Fibroblast of lung (primary cell): Measurements from ENCODE around the gene TIAM2. TPM values are rescaled to one million over a fixed set of nuclear protein-coding genes. Genes with fewer than 3 reads are reported as not detected.
"Not testable (repeated sequence)": the region's sequence is repeated elsewhere in the genome, so short reads cannot be mapped to it uniquely, and the experiment has no call there.

ENCODE experiments used
- DNase-seq, 2 donors: peaks; one replicate each; pipeline versions ENCODE4 v3.0.0 to v3.0.0-alpha.2; 2010; ENCODE audit warnings: low read depth in 2 of 2
- H2AFZ ChIP-seq: 2 replicates; pipeline ENCODE4 v1.5.1; 2012; ENCODE audit warnings: low read length, control low read depth, inconsistent platforms
- H3K27ac ChIP-seq: 2 replicates; pipeline ENCODE4 v1.5.1; 2011; ENCODE audit warnings: low read length, control low read depth; ENCODE audit not compliant: insufficient read depth
- H3K27me3 ChIP-seq: 2 replicates; pipeline ENCODE4 v1.5.1; 2011; ENCODE audit warnings: mild to moderate bottlenecking, low read length; ENCODE audit not compliant: control insufficient read depth, insufficient read depth
- H3K36me3 ChIP-seq: 2 replicates; pipeline ENCODE4 v1.5.1; 2011; ENCODE audit warnings: low read length; ENCODE audit not compliant: control insufficient read depth, insufficient read depth
- H3K4me1 ChIP-seq: 2 replicates; pipeline ENCODE4 v1.5.1; 2011; ENCODE audit warnings: low read length; ENCODE audit not compliant: control insufficient read depth, insufficient read depth; ENCODE audit errors: extremely low read depth
- H3K4me2 ChIP-seq: 2 replicates; pipeline ENCODE4 v1.5.1; 2011; ENCODE audit warnings: low read length, control low read depth; ENCODE audit not compliant: insufficient read depth; ENCODE audit errors: extremely low read depth
- H3K4me3 ChIP-seq, 4 experiments: fragments of 200-600 bp in 1 of 4; sonication (generic) in 1 of 4; replicated peaks in 1 of 4; 2 replicates each; pipeline ENCODE4 v1.5.1; 2011 to 2016; ENCODE audit warnings: low read length in 4 of 4, low read depth in 3 of 4, mild to moderate bottlenecking in 3 of 4, control low read depth in 2 of 4, inconsistent platforms in 1 of 4, mixed read lengths in 1 of 4; ENCODE audit not compliant: insufficient read depth in 1 of 4; ENCODE audit errors: control extremely low read depth in 1 of 4
- H3K79me2 ChIP-seq: 2 replicates; pipeline ENCODE4 v1.5.1; 2012; ENCODE audit warnings: mild to moderate bottlenecking, low read length, inconsistent platforms; ENCODE audit not compliant: control insufficient read depth, insufficient read depth
- H3K9ac ChIP-seq: 2 replicates; pipeline ENCODE4 v1.5.1; 2011; ENCODE audit warnings: mild to moderate bottlenecking, low read length, control low read depth; ENCODE audit not compliant: insufficient read depth
- H3K9me3 ChIP-seq: 2 replicates; pipeline ENCODE4 v1.5.1; 2012; ENCODE audit warnings: low read depth, low read length; ENCODE audit not compliant: control insufficient read depth, insufficient read depth
- H4K20me1 ChIP-seq: 2 replicates; pipeline ENCODE4 v1.5.1; 2011; ENCODE audit warnings: low read length; ENCODE audit not compliant: control insufficient read depth, insufficient read depth; ENCODE audit errors: extremely low read depth
- CTCF ChIP-seq, 2 donors: IDR thresholded peaks in 1 of 2; conservative IDR thresholded peaks in 1 of 2; 1 replicate in 1 of 2; 2 replicates in 1 of 2; pipeline ENCODE4 v1.5.1; 2011 to 2012; ENCODE audit warnings: low read length in 2 of 2, control low read depth in 1 of 2, inconsistent platforms in 1 of 2, low read depth in 1 of 2, mild to moderate bottlenecking in 1 of 2
- EZH2 ChIP-seq: IDR thresholded peaks from 2 replicates; pipeline ENCODE4 v1.5.1; 2012; ENCODE audit warnings: low read length, control low read depth, mild to moderate bottlenecking; ENCODE audit errors: missing control alignments
- polyA plus RNA-seq, 2 donors: library from polyadenylated mRNA; depleted of rRNA in 1 of 2; stranded (reverse) in 1 of 2; unstranded in 1 of 2; fragments of >200 nt; gene quantifications; 2 replicates each; pipeline ENCODE4 v1.2.1, GENCODE V29; 2011 to 2012; ENCODE audit warnings: missing spikeins in 1 of 2
- total RNA-seq: library from RNA; depleted of rRNA; stranded (reverse); fragments of >200 nt; gene quantifications from 2 replicates; pipeline ENCODE4 v1.2.1, GENCODE V29; 2014

Gene TIAM2
- total and polyA plus RNA-seq, 2 donors (not counting 1 experiment from before 2014, with no cell fraction given), result 6.2 to 11.2 TPM

- Histone ChIP-seq H3K4me2 (no peak overlapping the region), H3K27me3 (no peaks in the 10 kb centered on the region), H3K27ac (no peak overlapping the region), H3K79me2 (no peaks in the 10 kb centered on the region), H3K4me3 (no peak overlapping the region), H3K9ac (no peak overlapping the region), H3K4me1 (peaks cover 8% of the 10 kb centered on the region), H3K36me3 (no peaks in the 10 kb centered on the region), H2AFZ (no peak overlapping the region), H3K9me3 (no peaks in the 10 kb centered on the region), H4K20me1 (no peaks in the 10 kb centered on the region)
- TF ChIP-seq CTCF (conservative IDR thresholded peaks at IDR 0.05 in 1 of 2, IDR thresholded peaks at IDR 0.05 in 1 of 2; ENCODE audit: low read depth in 1 of 2, low read length in 2 of 2) (no peak), EZH2 (no peak)
- no peak for DNase-seq
Measured at GRCh38 chr6:155183095-155183494, 188.0 kb downstream of the TIAM2 start.

DNA sequence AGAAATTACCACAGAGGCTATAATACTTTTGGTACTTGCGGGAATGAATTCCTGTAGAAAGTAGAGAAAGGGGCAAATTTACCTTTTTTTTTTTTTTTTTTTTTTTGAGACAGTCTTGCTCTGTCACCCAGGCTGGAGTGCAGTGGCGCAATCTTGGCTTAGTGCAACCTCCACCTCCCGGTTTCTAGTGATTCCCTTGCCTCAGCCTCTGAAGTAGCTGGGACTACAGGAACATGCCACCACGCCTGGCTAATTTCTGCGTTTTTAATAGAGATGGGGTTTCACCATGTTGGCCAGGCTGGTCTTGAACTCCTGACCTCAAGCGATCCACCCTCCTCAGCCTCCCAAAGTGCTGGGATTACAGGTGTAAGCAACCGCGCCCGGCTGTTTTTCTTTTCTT lies 189.9 kb downstream of the TIAM2 start:
- not testable (repeated sequence) for H3K9me3 ChIP-seq, H3K4me2 ChIP-seq, H2AFZ ChIP-seq, DNase-seq, H3K9ac ChIP-seq, H3K4me3 ChIP-seq, H3K79me2 ChIP-seq, H3K27ac ChIP-seq, H3K27me3 ChIP-seq, H4K20me1 ChIP-seq, H3K36me3 ChIP-seq
- H3K4me1 ChIP-seq, result peaks cover 20% of the 10 kb centered on the region

- no peaks in the 10 kb centered on the region for H3K27me3 ChIP-seq
- no peak overlapping the region for H3K27ac ChIP-seq
- H3K9ac ChIP-seq, result no peak overlapping the region
- H3K4me3 ChIP-seq, result no peak overlapping the region
- no peaks in the 10 kb centered on the region for H3K79me2 ChIP-seq
- no peak overlapping the region for H2AFZ ChIP-seq
- H3K9me3 ChIP-seq, result no peaks in the 10 kb centered on the region
- H3K4me1 ChIP-seq, result peaks cover 20% of the 10 kb centered on the region
- peak in 1 of 2 donors; percentile 74 for DNase-seq
- H3K36me3 ChIP-seq, result no peaks in the 10 kb centered on the region
- no peaks in the 10 kb centered on the region for H4K20me1 ChIP-seq
- H3K4me2 ChIP-seq, result no peak overlapping the region
- TF ChIP-seq CTCF (conservative IDR thresholded peaks at IDR 0.05 in 1 of 2, IDR thresholded peaks at IDR 0.05 in 1 of 2; ENCODE audit: low read depth in 1 of 2, low read length in 2 of 2), result no peak
- TF ChIP-seq EZH2, result no peak
Measured at GRCh38 chr6:155185544-155185943, 190.4 kb downstream of the TIAM2 start.
